ENCODE data around the gene DNM1.
A peak's percentile ranks its signal among the peaks of the same experiment; 100 is the strongest.

DNA sequence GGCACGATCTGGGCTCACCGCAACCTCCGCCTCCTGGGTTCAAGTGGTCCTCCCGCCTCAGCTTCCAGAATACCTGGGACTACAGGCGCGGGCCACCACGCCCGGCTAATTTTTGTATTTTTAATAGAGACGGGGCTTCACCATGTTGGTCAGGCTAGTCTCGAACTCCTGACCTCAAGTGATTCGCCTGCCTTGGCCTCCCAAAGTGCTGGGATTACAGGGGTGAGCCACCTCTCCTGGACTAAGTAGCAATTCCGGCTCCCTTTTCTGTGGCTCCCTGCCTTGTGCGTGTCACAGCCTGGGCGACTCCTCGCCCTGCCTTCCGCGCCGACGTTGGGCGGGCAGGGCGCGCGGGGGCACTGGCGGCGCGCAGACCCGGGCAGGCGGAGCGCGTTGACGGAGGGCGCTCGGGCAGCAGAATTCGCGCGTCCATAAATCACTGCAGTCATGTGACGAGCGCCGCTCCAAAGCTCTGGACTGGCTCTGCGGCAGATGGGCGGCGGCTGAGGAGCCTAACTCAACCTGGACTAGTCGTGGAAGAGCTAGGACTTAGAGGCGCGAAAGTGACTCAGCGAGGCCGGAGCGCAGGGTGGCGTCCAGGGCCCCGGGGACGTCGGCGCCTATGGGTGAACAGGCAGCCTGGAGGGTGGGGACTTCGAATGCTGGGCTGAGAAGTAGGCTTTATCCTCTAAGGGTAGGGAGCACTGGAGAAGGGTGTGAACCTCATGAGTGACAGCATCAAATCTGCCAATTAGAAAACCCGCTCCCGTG lies 10.4 kb upstream of the DNM1 start:
- peak in 2 of 6 experiments; percentile 32 to 64 for TF ChIP-seq CTCF (IDR thresholded peaks at IDR 0.05)
- TF ChIP-seq POLR2A (IDR thresholded peaks at IDR 0.05) = peak in 1 of 2 donors; percentile 73

Measured in thyroid gland (tissue), 4 donors.